ENCODE measurements around the gene KISS1R.

DNA sequence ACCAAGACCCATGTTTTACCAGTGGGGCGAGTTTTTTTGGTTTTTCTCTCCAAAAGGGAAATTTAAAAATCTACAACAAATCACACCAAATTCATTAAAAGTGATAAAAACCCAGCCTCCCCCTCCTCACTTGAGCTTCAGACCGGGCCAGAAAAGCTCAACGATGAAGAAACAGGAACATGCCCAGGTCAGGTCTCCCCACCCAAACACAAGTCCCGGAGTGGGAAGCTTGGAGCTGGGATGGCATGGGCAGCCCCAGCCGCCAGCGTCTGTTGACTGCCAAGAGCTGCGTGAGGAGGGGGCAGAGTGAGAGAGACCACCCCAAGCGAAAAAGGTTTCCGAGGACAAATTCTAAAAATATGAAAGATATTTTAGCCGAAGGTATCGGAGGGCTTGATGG, 20.1 kb upstream of the KISS1R start:
- TF ChIP-seq, protein P1, sequence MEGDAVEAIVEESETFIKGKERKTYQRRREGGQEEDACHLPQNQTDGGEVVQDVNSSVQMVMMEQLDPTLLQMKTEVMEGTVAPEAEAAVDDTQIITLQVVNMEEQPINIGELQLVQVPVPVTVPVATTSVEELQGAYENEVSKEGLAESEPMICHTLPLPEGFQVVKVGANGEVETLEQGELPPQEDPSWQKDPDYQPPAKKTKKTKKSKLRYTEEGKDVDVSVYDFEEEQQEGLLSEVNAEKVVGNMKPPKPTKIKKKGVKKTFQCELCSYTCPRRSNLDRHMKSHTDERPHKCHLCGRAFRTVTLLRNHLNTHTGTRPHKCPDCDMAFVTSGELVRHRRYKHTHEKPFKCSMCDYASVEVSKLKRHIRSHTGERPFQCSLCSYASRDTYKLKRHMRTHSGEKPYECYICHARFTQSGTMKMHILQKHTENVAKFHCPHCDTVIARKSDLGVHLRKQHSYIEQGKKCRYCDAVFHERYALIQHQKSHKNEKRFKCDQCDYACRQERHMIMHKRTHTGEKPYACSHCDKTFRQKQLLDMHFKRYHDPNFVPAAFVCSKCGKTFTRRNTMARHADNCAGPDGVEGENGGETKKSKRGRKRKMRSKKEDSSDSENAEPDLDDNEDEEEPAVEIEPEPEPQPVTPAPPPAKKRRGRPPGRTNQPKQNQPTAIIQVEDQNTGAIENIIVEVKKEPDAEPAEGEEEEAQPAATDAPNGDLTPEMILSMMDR (IDR thresholded peaks at IDR 0.05): no peak
- no peak for TF ChIP-seq POLR2A (IDR thresholded peaks at IDR 0.05)

Data from adrenal gland (tissue), 5 donors.